Neural progenitor cell (in vitro differentiated cells): ENCODE measurements around the gene DNASE1L3.

ENCODE experiments used
- EZH2 ChIP-seq: fragments of 200-600 bp; sonication (generic); IDR thresholded peaks from 2 replicates; pipeline ENCODE4 v1.6.1; 2017; ENCODE audit warnings: antibody characterized with exemption, mild to moderate bottlenecking, moderate library complexity
- EZH2phosphoT487 ChIP-seq: fragments of 200-600 bp; sonication (generic); IDR thresholded peaks from 2 replicates; pipeline ENCODE4 v1.6.1; 2017; ENCODE audit warnings: antibody characterized with exemption
- TF ChIP-seq, protein P1 (sequence below): fragments of 200-600 bp; sonication (generic); IDR thresholded peaks from 2 replicates; pipeline ENCODE4 v1.5.1; 2017; ENCODE audit warnings: antibody characterized with exemption, mild to moderate bottlenecking

DNA sequence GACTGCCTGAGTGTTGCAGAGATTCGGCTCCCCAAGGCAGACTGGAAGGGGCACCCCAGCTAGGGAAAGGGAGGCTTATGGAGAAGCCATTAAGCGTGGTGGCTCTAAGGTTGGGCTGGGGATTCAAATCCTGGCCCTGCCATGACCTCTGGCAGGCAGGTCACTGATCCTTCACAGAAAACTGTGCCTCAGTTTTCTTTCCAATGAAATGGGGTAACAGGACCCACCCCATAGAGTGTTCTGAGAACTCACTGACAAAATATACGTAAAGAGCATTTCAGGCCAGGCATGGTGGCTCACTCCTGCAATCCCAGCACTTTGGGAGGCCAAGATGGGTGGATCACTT, 34.6 kb downstream of the DNASE1L3 start:
- no peak for TF ChIP-seq EZH2
- TF ChIP-seq, protein P1, sequence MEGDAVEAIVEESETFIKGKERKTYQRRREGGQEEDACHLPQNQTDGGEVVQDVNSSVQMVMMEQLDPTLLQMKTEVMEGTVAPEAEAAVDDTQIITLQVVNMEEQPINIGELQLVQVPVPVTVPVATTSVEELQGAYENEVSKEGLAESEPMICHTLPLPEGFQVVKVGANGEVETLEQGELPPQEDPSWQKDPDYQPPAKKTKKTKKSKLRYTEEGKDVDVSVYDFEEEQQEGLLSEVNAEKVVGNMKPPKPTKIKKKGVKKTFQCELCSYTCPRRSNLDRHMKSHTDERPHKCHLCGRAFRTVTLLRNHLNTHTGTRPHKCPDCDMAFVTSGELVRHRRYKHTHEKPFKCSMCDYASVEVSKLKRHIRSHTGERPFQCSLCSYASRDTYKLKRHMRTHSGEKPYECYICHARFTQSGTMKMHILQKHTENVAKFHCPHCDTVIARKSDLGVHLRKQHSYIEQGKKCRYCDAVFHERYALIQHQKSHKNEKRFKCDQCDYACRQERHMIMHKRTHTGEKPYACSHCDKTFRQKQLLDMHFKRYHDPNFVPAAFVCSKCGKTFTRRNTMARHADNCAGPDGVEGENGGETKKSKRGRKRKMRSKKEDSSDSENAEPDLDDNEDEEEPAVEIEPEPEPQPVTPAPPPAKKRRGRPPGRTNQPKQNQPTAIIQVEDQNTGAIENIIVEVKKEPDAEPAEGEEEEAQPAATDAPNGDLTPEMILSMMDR = no peak
- no peak for TF ChIP-seq EZH2phosphoT487
